Activated CD8-positive, alpha-beta memory T cell treated with anti-CD3 and anti-CD28 coated beads, Interleukin-2, amount 10 ng/mL, durations not matched to agents 7 days and 5 days (primary cell): ENCODE results near the gene NIPAL3. TPM values are rescaled to one million over a fixed set of nuclear protein-coding genes. Genes with fewer than 3 reads are reported as not detected.
"Not testable (repeated sequence)": the region's sequence is repeated elsewhere in the genome, so short reads cannot be mapped to it uniquely, and the experiment has no call there.

Source experiments
- ATAC-seq: fragments of 150-1000 bp; cut with Tn5 transposase; one replicate; pipeline ENCODE4 v1.10.0; 2021; ENCODE audit warnings: moderate library complexity
- CTCF ChIA-PET: fragments of 350-600 bp; sonication (Branson Sonifier 250); formaldehyde crosslinking; loops from one replicate; lab custom pipeline; 2021; ENCODE audit warnings: antibody characterized with exemption; lab: Charles Lee
- DNase-seq: peaks from one replicate; pipeline ENCODE4 v3.0.0-alpha.2; 2020
- H3K27ac Mint-ChIP-seq: one replicate; pipeline ENCODE4 v1.8.0; 2021; ENCODE audit warnings: mild to moderate bottlenecking, mixed read lengths
- H3K27me3 Mint-ChIP-seq: one replicate; pipeline ENCODE4 v1.8.0; 2021; ENCODE audit warnings: mixed read lengths
- H3K36me3 Mint-ChIP-seq: one replicate; pipeline ENCODE4 v1.8.0; 2021; ENCODE audit warnings: mild to moderate bottlenecking, mixed read lengths
- H3K4me1 Mint-ChIP-seq: one replicate; pipeline ENCODE4 v1.8.0; 2021; ENCODE audit warnings: mixed read lengths
- H3K4me3 Mint-ChIP-seq: one replicate; pipeline ENCODE4 v1.8.0; 2021; ENCODE audit warnings: mild to moderate bottlenecking, moderate library complexity, mixed read lengths
- H3K9me3 Mint-ChIP-seq: one replicate; pipeline ENCODE4 v1.8.0; 2022; ENCODE audit warnings: low read depth, mixed read lengths
- total RNA-seq, 2 experiments: library from RNA; stranded (reverse); gene quantifications; one replicate each; pipeline ENCODE4 v1.2.3, GENCODE V29; 2021

NIPAL3 gene
- total RNA-seq, 2 experiments from 2014 or later, result 35.4 to 44.2 TPM

DNA sequence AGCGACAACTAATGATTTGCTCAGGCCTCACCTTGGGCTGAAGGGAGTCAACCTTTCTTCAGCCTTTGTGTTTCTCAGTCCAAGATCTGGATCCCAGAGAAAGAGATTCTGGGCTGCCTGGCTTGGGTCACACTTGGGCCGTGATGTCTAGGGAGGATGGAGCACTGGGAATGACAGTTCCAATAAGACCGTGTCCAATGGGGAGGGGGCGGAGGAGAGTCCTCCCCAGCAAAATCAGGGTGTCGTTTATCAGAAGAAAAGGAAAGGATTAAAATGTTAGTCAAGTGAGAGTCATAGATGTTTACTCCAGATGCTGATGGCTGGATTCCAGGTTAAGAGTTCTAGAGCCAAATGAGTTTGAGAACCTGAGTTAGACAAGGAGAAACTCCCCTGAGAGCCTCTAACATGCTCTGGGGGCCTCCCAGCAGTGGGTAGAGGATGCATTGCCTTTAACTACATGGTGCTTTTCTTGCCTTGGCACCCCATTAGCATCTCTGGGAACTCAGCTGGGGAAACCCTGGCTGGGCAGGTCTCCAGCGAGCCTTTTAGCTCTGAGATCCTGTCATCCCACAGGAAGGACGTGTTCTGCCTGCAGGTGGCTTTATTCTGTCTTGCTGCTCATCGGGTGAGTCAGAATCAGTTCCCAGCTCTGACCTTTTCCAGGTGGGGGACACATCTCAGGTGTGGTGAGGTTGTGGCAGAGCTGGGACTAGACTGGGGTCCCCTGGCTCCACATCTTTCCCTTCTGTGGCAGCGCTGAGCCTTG, 22.2 kb downstream of the NIPAL3 start:
- no peak for DNase-seq
- CTCF ChIA-PET, result interaction anchor here (0.6 kb wide), 1 partner anchor 37 kb away, joined by 3 read pairs; no protein-coding TSS in a partner anchor
- ATAC-seq, result no peak
- Mint-ChIP-seq H3K36me3 (peaks cover 4% of the 10 kb centered on the region), H3K9me3 (no peaks in the 10 kb centered on the region), H3K27me3 (no peaks in the 10 kb centered on the region), H3K4me3 (no peak overlapping the region), H3K27ac (no peak overlapping the region), H3K4me1 (no peaks in the 10 kb centered on the region)

DNA sequence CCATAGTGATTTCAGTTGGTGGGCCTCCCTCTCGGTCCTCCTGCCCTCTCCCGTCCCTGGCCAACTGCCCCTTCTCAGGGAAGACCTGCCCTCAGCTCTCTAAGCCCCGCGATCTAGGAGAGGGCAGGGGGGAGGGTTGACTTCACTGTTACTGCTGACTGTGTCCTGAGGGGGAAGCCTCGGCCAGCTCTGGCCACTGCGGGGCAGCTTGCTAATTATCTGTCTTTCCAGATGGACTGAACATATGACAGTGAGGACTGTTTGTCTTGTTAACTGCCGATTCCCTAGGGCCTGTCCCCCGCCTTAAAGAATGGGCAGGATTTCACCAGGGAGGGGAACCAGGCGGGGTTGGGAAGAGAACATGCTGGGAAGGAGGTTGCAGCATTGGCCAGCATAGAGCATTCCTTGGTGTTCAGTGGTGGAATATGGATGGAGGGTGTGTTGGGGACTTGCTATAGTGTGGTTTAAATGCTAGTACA, 22.9 kb downstream of the NIPAL3 start:
- Mint-ChIP-seq H3K4me1 (no peaks in the 10 kb centered on the region), H3K27me3 (no peaks in the 10 kb centered on the region), H3K4me3 (no peak overlapping the region), H3K27ac (no peak overlapping the region), H3K9me3 (no peaks in the 10 kb centered on the region), H3K36me3 (peaks cover 4% of the 10 kb centered on the region)
- DNase-seq, result no peak
- CTCF ChIA-PET, result no interaction called here
- no peak for ATAC-seq

- H3K27ac Mint-ChIP-seq, result no peak overlapping the region
- no peaks in the 10 kb centered on the region for H3K27me3 Mint-ChIP-seq
- no peaks in the 10 kb centered on the region for H3K9me3 Mint-ChIP-seq
- CTCF ChIA-PET, result interaction anchor here (1.2 kb wide), 1 partner anchor 25 kb away, joined by 4 read pairs; the partner anchor contains the start of gene NIPAL3
- DNase-seq (no peak), ATAC-seq (no peak)
- no peaks in the 10 kb centered on the region for H3K4me1 Mint-ChIP-seq
- H3K36me3 Mint-ChIP-seq, result peaks cover 7% of the 10 kb centered on the region
- no peak overlapping the region for H3K4me3 Mint-ChIP-seq
Measured at GRCh38 chr1:24440436-24440835, 24.8 kb downstream of the NIPAL3 start.

DNA sequence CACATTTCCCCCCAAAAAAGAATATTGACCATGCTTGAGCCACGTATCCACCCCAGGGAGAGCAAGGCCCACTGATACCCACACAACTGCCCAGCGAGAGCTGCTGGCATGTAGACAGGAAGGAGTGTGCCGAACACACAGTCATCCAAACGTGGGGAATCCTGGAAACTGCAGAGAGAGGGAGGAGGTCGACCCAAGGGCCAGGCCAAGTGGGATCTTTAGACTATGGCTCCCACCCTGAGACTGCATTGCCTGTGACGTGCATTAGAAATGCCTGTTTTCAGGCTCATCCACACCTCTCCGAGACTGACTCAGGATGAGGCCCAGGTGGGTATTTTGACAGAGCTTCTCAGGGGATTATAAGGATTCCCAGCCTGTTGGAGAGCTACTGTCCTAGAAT, 25.9 kb downstream of the NIPAL3 start:
- H3K27ac Mint-ChIP-seq, result no peak overlapping the region
- H3K36me3 Mint-ChIP-seq, result peaks cover 16% of the 10 kb centered on the region

GRCh38 chr1:24441996-24442668, 26.5 kb downstream of the NIPAL3 start:
- no peaks in the 10 kb centered on the region for H3K9me3 Mint-ChIP-seq
- CTCF ChIA-PET, result interaction anchor here (1.2 to 2.7 kb wide), 4 partner anchors 24 to 70 kb away, joined by 3 to 12 read pairs (median 4); partner anchors contain the start of gene NIPAL3
- no peak for DNase-seq
- H3K4me3 Mint-ChIP-seq, result no peak overlapping the region
- H3K27me3 Mint-ChIP-seq, result no peaks in the 10 kb centered on the region
- no peak for ATAC-seq
- H3K36me3 Mint-ChIP-seq, result peaks cover 22% of the 10 kb centered on the region
- no peaks in the 10 kb centered on the region for H3K4me1 Mint-ChIP-seq
- H3K27ac Mint-ChIP-seq, result no peak overlapping the region

More for the DNA sequence above, 25.9 kb downstream of the NIPAL3 start:
- DNase-seq (no peak), ATAC-seq (no peak)
- no peaks in the 10 kb centered on the region for H3K4me1 Mint-ChIP-seq
- no peak overlapping the region for H3K4me3 Mint-ChIP-seq
- CTCF ChIA-PET, result interaction anchor here (1.4 to 2.7 kb wide), 2 partner anchors 23 to 26 kb away, joined by 5 to 12 read pairs; partner anchors contain the start of gene NIPAL3
- no peaks in the 10 kb centered on the region for H3K9me3 Mint-ChIP-seq
- no peaks in the 10 kb centered on the region for H3K27me3 Mint-ChIP-seq

DNA sequence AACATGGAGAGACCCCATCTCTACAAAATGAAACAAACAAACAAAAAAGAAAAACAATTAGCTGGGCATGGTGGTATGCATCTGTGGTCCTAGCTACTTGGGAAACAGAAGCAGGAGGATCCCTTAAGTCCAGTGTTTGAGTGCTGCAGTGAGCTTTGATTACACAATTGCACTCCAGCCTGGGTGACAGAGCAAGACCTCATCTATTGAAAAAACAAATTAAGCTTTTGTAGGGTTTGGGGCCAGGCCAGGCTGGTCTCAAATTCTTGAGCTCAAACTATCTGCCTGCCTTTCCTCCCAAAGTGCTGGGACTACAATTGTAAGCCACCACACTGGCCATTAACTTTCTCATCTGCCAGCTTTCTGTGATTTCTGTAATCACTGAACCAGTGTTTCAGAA, 27.2 kb downstream of the NIPAL3 start:
- CTCF ChIA-PET, result interaction anchor here (1.2 to 2.7 kb wide), 4 partner anchors 25 to 69 kb away, joined by 3 to 12 read pairs (median 4); partner anchors contain the start of gene NIPAL3
- H3K36me3 Mint-ChIP-seq, result peaks cover 24% of the 10 kb centered on the region
- H3K27ac Mint-ChIP-seq, result no peak overlapping the region
- ATAC-seq (no peak), DNase-seq (no peak)
- no peak overlapping the region for H3K4me3 Mint-ChIP-seq
- no peaks in the 10 kb centered on the region for H3K9me3 Mint-ChIP-seq
- no peaks in the 10 kb centered on the region for H3K27me3 Mint-ChIP-seq
- no peaks in the 10 kb centered on the region for H3K4me1 Mint-ChIP-seq

- no peaks in the 10 kb centered on the region for H3K4me1 Mint-ChIP-seq
- ATAC-seq (no peak), DNase-seq (no peak)
- CTCF ChIA-PET, result interaction anchor here (1.2 to 2.7 kb wide), 3 partner anchors 25 to 69 kb away, joined by 3 to 12 read pairs (median 4); no protein-coding TSS in a partner anchor
- no peak overlapping the region for H3K27ac Mint-ChIP-seq
- no peak overlapping the region for H3K4me3 Mint-ChIP-seq
- no peaks in the 10 kb centered on the region for H3K27me3 Mint-ChIP-seq
- H3K9me3 Mint-ChIP-seq, result no peaks in the 10 kb centered on the region
- H3K36me3 Mint-ChIP-seq, result peaks cover 24% of the 10 kb centered on the region
Measured at GRCh38 chr1:24443241-24443656, 27.6 kb downstream of the NIPAL3 start.

- CTCF ChIA-PET, H3K4me1 Mint-ChIP-seq, H3K27ac Mint-ChIP-seq, ATAC-seq, H3K27me3 Mint-ChIP-seq, H3K9me3 Mint-ChIP-seq, DNase-seq, H3K4me3 Mint-ChIP-seq: not testable (repeated sequence)
- peaks cover 37% of the 10 kb centered on the region for H3K36me3 Mint-ChIP-seq
Measured at GRCh38 chr1:24446446-24446845, 30.8 kb downstream of the NIPAL3 start.

GRCh38 chr1:24450316-24450715, 34.7 kb downstream of the NIPAL3 start:
- Mint-ChIP-seq H3K4me1 (no peaks in the 10 kb centered on the region), H3K27me3 (no peaks in the 10 kb centered on the region), H3K36me3 (peaks cover 39% of the 10 kb centered on the region), H3K9me3 (no peaks in the 10 kb centered on the region), H3K27ac (no peak overlapping the region), H3K4me3 (no peak overlapping the region)
- CTCF ChIA-PET, result no interaction called here
- ATAC-seq (no peak), DNase-seq (no peak)

DNA sequence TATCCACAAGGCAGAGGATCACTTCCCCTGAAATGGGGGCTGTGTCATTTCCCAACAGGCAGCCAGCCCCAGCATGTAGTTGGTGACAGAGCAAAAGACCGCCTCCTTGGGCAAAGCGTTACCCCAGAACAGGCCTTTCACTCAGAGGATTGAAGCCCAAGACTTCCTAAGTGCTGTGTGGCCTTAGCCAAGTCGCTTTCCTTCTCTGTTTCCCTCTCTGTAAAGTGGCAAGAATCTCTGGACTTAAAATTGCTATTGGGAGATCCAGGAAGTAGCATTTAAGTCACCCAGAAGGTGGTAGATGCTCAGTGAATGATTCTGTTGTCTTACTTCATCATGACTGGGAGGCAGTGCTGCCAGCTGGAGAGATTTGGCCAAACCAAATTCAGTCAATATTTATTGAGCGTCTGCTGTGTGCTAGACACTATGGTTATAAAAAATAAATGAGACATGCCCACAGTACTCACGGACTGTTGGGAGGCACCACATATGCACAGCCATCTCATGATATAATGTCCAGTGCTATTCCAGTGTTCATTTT, 35.3 kb downstream of the NIPAL3 start:
- no peaks in the 10 kb centered on the region for H3K9me3 Mint-ChIP-seq
- ATAC-seq (no peak), DNase-seq (no peak)
- no peak overlapping the region for H3K27ac Mint-ChIP-seq
- no peaks in the 10 kb centered on the region for H3K4me1 Mint-ChIP-seq
- no peaks in the 10 kb centered on the region for H3K27me3 Mint-ChIP-seq
- CTCF ChIA-PET, result no interaction called here
- no peak overlapping the region for H3K4me3 Mint-ChIP-seq
- peaks cover 34% of the 10 kb centered on the region for H3K36me3 Mint-ChIP-seq

GRCh38 chr1:24451746-24452145, 36.1 kb downstream of the NIPAL3 start:
- Mint-ChIP-seq H3K4me3 (no peak overlapping the region), H3K36me3 (peaks cover 31% of the 10 kb centered on the region), H3K4me1 (no peaks in the 10 kb centered on the region), H3K9me3 (no peaks in the 10 kb centered on the region), H3K27ac (no peak overlapping the region), H3K27me3 (no peaks in the 10 kb centered on the region)
- ATAC-seq (no peak), DNase-seq (no peak)
- CTCF ChIA-PET, result interaction anchor here (0.9 kb wide), 1 partner anchor 20 kb away, joined by 4 read pairs; no protein-coding TSS in a partner anchor

DNA sequence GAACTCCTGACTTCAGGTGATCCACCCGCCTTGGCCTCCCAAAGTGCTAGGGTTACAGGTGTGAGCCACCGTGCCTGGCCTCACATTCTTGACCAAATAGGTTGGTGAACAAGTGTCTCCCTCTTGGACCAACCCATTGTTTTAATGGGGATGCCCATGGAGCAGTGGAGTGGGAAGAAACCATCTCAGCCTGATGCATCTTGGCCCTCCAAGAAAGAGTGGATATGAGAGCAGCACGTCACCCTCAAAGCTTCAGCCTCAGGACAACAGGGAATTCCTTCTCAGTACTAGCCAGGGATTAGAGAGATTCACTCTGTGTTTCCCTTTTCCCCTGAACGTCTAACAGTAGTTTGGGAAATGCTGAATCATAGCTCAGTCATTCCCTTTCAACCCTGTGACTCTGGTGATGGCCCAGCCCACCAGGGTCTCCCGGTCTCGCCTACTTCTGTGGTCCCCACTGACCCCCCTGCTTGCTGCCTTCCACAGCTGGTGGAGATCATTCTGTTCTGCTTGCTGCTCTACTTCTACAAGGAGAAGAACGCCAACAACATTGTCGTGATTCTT, 37.4 kb downstream of the NIPAL3 start:
- H3K27ac Mint-ChIP-seq, result no peak overlapping the region
- peaks cover 29% of the 10 kb centered on the region for H3K36me3 Mint-ChIP-seq

GRCh38 chr1:24454673-24455072, 39.1 kb downstream of the NIPAL3 start:
- H3K27ac Mint-ChIP-seq, result no peak overlapping the region
- no peaks in the 10 kb centered on the region for H3K9me3 Mint-ChIP-seq
- DNase-seq, result no peak
- peaks cover 2% of the 10 kb centered on the region for H3K4me1 Mint-ChIP-seq
- H3K36me3 Mint-ChIP-seq, result peaks cover 35% of the 10 kb centered on the region
- CTCF ChIA-PET, result interaction anchor here (1.3 kb wide), 1 partner anchor 29 kb away, joined by 4 read pairs; no protein-coding TSS in a partner anchor
- H3K27me3 Mint-ChIP-seq, result no peaks in the 10 kb centered on the region
- no peak overlapping the region for H3K4me3 Mint-ChIP-seq
- no peak for ATAC-seq

More for the DNA sequence above, 37.4 kb downstream of the NIPAL3 start:
- no peak for ATAC-seq
- Mint-ChIP-seq H3K4me1 (no peaks in the 10 kb centered on the region), H3K27me3 (no peaks in the 10 kb centered on the region), H3K9me3 (no peaks in the 10 kb centered on the region), H3K4me3 (no peak overlapping the region)
- CTCF ChIA-PET, result interaction anchor here (0.9 kb wide), 1 partner anchor 254 kb away, joined by 3 read pairs; no protein-coding TSS in a partner anchor
- no peak for DNase-seq
